NCI-H1092 (cell line): ENCODE data around the gene AIG1.

Experiments
- DNase-seq: peaks from one replicate; lab custom pipeline; 2025; lab: John Stamatoyannopoulos, UW

The AIG1 gene

DNA sequence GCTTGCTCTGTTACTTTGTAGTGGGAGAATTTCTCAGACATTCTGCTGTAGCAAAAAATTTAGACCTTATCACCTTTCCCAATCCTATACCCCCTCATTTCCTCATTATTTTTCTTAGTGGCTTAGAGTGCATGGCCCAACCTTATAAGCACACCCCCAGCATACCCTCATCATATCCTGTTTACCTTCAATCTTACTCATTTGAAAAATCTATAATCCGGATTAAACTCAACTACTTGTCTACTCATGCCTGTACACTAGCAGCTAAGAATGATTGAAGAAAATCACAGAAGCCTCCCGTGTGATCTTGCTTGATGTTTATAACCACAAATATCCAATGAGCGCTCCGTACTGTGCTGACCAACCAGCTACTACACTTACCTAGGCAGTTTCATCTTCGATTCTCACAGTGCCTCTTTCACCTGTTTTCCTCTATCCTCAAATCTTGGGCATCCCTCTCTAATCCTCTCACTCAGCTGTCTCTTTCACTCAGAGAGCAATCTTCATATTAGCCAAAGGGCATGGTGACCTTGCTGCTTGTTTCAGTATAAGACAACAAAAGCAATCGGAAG, 36.6 kb downstream of the AIG1 start:
- no peak for DNase-seq

DNA sequence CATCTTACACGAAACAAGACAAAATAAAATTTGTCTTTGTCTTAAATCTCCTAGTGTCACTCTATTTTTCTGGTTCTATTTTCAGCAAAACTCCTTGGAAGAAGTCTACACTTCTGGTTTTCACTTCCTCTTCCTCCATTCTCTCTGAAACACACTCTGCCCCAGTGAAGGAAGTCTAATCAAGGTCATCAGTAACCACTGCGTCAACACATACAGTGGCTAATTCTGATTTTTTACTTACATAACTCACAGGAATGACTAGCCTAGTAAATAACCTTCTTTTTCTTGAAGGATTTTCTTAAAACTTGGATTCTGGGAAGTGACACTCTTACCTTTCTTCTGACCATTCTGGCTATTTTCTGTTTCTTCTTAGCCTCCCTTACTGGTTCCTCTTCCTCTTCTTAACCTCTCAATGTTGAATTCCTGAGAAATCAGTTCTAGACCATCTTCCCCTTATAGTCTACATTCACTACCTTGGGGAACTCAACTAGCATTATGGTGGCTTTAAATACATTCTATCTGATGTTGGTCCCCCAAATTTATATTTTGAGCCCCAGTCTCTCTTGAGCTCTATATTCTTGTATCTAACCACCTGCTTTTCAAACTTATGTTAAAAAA, 37.5 kb downstream of the AIG1 start:
- no peak for DNase-seq

DNA sequence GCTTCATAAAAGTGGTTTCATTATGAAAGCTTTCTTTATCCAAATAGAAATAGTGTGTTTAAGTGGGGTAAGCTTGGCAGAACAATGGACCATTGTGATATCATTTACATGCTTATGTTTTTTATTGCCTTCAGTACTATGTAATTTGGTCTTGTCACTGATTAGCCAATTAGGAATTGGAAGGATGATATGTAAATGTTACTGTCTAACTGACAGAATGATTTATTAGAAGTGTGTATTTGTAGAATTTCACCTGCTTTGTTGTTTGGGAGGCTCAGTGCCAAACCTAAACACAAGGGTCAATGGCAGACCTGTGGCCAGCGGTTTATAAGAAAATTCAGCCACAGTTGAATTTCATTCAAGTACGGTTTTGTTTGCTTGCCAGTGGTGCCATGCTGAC, 39.0 kb downstream of the AIG1 start:
- DNase-seq = no peak

DNA sequence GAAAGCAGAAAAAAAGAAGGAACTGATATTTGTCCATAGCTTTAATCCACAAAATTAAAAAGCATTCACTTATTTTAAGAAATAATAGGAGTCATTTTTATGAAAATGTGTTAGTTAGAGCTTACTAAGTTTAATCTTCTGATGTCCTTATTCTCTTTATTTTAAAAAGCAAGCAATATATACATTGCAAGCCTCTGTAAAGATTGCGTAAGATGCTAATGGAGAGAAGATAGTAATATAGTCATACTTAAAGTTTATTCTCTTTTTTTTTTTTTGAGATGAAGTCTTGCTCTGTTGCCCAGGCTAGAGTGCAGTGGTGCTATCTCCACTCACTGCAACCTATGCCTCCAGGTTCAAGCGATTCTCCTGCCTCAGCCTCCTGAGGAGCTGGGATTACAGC, 39.7 kb downstream of the AIG1 start:
- no peak for DNase-seq

DNA sequence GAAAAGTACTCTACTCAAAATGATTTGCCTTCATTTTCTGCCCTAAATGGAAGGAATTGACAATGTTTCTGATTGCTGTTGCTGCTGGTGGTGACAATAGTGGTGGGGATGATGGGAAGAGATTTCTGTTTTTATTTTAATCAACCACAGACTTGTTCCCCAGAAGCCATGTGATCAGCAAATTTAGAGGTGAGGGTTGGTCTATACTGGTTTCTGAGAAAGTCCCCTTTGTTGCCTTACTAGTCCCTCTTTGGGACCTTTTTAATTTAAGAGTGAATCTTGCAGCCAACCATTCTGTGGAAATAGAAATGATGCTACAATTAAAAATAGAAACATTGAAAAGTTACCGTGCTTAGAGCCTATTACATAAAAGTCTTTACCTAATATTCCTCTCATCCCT, 43.2 kb downstream of the AIG1 start:
- no peak for DNase-seq

DNA sequence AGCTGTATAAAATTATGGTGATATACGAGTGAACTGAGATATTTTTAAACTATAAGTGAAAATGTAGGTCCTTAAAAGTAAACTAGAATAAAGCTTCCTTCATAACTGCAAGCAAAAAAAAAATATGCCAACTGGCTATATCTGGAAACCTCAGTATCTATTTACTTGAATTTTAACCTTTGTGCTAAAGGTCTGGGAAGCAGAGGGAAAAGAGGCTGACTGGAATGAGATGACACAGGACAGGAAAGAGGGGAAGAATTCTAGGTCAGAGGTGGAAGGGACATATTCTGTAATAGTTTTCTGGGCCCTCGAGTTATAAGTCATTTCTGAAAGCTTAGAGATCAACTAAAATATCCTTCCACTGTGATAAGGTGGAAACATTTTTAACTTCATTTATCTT, 46.8 kb downstream of the AIG1 start:
- no peak for DNase-seq

DNA sequence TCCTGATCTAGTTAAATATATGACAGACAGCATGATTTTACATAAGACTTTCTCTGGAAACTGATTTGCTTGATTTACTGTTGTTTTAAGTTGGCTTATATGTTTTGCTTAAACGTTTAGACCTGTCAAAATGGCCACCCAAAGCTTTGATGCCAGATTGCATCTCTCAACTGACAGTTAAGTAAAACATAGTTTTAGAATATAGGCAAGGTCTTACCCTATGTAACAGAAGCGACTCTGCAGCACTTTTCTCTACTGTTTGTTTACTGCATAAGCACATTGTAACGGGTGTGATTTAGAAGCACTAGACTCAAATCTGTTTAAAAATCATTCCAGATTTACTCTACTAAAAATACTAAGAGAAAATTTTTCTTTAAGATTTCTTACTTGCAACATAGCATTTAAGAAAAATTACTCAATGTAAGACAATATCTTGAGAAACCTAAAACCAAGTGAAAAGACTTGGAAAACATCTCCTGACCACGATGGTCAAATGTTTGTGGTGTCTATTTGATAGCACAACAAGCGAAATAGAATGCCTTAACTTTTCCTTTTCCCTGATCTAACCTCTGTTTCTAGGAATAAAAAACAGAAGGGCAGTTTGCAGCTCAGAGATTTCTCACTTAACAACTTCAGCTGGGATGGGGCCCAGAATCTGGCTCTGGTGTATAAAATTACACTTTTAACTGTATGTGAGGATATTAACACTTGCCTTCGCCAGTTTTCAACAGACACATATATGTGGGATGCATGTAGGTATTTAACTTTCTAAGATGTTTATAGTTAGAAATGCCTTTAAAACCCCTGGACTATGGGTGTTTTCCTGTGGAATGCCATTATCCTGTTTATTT, 47.4 kb downstream of the AIG1 start:
- no peak for DNase-seq

DNA sequence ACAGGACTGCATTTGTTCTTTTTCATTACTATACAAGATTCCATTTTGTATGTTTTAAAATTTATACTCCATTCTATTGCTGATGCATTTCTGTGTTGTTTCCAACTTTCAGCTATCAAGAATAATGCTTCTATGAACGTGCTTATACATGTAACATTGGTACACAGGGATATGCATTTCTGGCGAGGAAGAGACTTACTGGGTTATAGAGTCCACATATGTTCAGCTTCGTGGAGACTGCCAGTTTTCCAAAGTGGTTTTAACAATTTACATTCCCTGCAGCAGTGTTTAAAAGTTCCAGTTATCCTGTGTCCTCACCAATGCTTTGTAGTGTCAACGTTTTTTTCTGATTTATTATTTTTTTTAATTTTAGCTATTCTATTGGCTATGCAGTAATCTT, 48.5 kb downstream of the AIG1 start:
- DNase-seq = no peak

DNA sequence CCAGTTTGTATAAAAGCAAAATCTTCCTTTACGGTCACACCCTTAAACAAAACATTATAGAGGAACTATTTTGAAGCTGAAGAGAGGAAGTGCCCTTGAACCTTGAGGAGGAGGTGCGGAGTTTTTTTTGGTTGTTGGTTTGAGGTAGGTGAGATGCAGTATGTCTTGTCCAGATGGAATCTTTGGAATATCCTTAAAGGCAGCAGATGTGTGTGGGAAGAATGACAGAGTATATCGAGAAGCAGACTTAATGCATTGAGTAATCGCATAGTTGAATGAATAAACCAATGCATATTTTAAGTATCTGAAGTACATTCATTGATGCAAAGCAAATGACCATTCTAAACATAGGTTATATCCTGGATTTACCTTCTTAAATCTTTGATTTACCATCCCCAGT, 49.9 kb downstream of the AIG1 start:
- DNase-seq = no peak

DNA sequence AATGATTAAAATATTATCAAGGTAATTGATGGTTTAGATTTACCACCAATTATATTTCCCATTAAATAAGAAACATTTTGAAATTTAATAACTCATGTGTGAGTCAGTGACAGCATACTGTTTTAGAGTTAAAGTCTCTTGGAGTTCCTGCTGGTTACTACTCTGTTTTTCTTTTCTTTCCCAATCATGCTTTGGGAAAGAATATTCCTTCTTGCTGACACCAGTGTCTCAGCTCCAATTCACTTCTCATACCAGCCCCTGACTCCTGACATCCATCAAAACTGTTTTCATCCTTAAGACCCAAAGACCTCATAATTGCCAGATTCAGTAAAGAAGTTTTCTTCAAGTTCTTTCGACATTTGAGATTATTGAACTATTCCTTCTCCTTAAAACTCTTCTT, 50.3 kb downstream of the AIG1 start:
- DNase-seq = no peak

DNA sequence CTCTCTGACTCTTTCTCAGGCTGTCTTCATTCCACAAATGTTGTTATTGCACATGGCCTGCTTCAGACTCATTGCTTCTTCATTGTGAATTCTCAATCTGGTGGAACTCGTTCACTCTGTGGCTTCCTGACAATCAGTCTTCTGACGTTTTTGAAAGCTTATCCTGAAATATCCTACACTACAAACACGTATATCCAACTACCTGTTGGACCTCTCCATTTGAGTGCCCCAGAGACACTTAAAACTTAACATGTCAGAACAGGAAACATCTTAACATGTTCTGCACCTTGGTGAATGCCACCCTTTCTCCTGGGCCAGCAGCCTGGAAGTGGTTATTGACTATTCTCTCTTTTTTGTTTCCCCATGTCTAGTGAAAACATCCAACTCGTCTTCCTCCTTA, 50.8 kb downstream of the AIG1 start:
- no peak for DNase-seq

DNA sequence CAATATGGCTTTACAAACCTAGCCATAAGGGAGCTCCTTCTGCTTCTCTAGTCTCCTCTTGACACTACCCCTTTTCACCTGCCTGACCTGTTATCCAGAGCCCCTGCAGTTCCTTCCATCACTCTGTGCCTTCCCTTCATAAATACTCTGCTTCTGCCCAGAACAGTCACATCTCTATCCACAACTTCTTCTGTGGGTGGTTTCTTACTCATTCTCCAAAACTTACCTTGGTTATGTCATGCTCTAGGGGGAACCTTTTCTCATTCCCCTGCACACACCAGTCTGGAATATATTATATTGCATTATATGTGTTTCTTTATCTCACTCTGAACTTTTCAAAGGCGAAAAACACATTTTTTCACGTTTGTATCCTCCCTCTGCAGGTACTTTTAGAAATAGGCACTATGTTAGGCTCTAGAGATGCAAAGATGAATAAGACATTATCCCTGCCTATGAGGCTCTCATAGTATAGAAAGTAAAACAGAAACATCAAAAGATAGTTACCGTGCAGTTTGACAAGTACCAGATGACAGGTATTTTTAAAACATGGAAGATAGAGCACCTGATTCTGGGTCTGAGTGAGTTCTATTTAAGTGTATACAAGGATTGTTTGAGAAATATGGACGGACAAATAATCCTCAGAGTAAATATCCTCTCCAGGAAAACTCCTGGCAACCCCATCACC, 51.5 kb downstream of the AIG1 start:
- DNase-seq = no peak

DNA sequence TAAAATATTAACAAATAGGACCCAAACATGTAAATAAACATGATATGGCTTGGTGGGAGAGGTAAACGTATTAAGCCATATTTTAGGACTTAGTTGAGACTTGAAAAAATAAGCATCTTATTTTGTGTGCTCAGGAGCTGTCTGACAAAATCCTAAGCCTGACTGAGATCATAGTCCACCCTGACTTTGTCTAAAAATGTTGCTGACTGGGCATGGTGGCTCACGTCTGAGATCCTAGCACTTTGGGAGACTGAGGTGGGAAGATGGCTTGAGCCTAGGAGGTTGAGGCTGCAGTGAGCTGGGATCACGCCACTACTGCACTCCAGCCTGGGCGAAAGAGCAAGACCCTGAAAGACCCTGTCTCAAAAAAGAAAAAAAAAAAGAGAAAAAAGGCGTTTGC, 52.1 kb downstream of the AIG1 start:
- no peak for DNase-seq

DNA sequence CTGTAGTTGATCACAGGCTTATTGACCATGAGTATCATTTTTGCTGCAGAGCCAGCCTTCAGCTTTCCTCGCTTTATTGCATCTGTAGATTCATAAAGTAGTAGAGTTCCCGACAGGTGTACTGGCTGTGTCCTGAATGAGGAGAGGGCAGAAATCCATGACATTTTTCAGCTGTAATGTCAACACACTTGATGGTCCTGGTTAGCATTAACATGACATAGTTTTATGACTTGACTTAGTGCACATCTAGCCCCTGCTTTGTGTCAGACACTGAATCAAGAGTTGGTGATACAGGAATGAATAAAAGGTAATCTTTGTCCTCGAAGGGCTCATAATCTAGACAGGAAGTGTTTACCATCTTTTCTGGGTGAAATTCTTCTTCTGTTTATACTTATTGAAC, 55.0 kb downstream of the AIG1 start:
- DNase-seq = no peak

DNA sequence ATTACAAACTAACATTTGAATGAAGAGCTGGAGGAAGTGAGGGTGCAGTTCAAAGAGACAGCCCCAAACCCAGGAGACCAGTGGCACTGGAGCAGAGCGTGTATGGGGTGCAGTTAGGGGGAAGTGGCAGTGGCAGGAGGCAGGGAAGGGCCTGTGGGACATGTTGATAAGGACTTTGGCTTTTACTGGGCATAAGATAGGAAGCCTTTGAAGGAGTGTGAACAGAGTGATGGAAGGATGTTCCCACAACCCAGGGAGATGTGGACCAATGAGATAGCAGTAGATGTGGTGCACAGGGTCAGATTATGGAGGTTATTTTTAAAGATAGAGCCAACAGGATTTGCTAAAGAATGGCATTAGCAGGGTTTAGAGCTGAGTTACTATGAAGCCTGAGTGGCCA, 56.4 kb downstream of the AIG1 start:
- no peak for DNase-seq

DNA sequence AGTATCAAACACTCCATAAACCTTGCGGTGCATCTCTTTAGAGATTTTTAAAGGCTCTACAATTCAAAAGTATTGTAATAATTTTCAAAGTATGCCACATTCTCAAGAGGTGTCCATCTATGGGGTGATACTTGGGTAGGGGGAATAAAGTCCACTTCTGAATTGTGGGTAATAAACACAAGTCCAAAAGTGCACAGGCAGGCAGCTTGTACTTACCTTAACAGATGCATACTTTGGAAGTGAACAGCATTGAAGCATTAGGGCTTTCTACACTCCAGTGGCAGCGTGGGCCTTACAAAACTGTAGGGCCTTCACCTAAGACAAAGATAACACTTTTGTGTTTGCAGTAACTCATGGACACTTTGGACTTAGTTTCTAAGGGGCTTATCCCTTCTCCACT, 58.6 kb downstream of the AIG1 start:
- no peak for DNase-seq

DNA sequence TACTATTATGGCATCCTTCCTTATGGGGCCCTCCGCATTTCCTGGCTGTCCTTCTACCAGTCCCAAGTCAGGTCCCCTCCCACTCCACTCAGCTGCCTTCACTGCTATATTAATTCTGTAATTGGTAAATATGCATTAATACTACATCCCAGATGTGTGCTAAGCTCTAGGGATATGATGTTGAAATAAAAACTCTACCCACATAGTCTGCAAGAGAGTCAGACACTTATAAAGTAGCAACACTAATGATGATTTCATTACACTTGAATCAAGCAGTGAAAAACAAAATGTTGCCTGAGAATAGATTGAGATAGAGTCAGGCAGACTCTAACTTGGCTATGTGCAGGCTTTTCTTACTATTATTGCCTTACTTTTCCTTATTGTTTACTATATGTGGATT, 62.4 kb downstream of the AIG1 start:
- no peak for DNase-seq

DNA sequence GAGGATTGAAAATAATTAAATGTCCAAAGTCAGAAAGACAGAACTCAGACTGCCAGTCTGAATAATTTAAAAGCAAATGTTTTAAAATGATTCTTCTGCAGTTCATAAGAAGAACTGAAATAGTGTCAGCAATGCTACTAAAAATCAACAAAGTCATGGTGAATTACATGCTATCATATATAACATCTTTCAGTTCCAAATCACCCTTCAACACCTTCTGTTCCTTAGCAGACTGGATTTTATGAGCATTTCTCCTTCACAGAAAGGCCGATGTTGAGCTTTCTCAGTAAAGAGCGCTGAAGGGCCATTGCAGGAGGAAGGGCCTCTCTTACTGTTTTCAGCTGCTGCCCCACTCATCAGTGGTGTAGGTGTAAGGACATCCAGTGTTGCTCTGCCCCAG, 63.3 kb downstream of the AIG1 start:
- DNase-seq = no peak

DNA sequence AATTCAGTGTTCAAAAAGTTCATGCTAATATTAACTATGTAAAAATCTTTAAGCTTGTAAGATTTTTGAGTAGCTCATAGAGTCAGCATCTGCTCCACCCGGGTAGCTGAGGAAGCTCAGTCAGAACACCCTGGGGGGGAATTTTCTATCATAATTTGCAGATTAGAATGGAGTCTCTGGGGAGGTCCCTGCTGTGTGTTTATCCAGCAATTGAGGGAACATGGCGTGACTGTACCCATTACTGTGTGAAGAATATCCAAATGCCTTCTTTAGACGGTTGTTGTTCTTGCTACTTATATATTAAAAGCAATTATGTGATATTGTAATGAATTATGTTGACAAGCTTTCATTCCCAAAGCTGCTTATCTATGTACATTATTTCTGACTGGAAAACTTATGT, 64.8 kb downstream of the AIG1 start:
- no peak for DNase-seq

DNA sequence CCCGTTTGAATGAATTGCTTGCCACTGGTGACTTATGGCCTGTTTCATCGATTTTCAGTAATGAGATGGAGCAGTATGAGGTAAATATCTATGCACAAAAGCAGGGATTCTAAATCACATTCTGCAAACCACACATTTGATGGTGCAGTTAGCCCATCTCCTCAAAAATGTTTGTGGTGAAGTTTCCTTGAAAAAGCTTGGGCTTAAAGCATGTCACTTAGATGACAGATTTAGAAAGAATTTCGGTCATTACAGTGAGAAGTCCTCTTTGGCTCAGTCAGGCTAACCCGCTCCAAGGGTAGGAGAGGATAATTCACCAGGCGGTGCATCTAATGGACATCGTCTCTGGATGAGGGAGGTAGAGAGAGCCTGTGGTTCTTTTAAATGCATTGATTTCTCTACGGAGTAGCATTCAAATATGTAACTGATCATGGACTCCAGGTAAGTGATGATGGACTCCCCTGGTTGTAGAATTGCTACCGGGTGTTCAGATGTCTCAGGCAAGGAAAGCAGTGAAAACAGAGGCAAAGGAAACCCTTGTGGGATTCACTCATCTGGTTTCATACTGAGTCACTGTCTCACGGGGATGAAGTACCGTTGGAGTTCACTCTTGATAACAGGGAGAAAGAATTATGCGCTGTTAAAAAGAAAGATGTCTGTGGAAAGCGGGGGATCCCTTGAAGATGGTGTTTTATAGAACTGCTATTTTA, 65.3 kb downstream of the AIG1 start:
- no peak for DNase-seq

DNA sequence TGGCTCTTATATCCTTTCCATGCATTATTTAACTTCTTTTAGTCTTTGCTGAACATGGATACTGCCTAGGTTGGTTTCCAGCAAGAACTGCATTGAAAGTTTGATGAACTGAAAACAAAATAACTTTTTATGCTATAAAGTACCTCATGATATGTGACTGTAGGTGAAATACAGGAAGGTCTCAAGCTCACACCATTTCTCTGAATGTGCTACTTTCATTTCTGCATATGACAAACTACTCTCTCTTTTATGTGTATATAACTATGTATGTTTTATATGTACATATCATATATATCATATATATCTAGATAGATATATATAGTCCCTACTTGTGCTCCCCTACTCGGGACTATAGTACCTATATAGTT, 65.9 kb downstream of the AIG1 start:
- DNase-seq = no peak

DNA sequence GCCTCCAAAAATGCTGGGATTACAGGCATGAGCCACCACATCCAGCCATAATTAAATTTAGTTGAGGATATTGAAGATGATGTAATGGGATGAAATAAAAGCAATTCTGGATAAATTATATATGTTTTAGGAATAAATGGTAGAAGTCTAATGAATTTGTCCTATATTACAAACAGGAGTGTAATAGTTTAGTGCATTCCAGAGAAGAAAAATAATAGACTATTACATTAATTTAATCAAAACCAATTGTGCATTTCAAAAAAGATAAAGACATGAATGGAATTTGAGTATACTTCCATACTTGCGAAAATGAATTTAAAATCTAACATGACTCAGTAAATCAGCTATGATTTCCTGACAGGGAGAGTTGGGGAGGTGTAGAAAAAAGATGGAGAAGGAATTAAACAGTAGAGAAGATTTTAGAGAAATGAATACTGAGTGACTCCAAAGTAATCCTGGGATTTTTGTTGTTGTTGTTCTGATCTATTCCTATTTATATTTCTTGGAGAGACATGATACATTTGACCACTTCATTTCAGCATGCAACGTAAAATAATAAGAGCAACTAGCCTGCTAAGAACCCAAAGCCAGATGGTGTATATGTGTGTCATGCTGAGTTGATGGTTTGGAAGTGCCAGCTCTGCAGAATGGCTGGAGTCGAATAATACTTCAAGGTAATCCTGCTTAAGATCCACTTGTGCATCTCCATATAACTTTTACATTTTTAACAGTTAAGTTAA, 67.4 kb downstream of the AIG1 start:
- no peak for DNase-seq
